Caco-2 (cell line): ENCODE measurements around the gene LPIN1. TPM values are rescaled to one million over a fixed set of nuclear protein-coding genes. Genes with fewer than 3 reads are reported as not detected.

Experiments
- BruUV-seq: library from RNA; stranded (reverse); fragments of 400-500 nt; replicated peaks from 2 replicates; lab custom pipeline; 2021; lab: Mats Ljungman, UMichigan
- CTCF ChIA-PET: fragments of 300-600 bp; sonication (Branson Sonifier 250); formaldehyde crosslinking; loops from one replicate; lab custom pipeline; 2022; ENCODE audit warnings: antibody characterized with exemption; lab: Charles Lee
- POLR2A ChIA-PET: fragments of 300-600 bp; sonication (Branson Sonifier 250); formaldehyde crosslinking; loops from one replicate; lab custom pipeline; 2022; ENCODE audit warnings: antibody characterized with exemption; lab: Charles Lee
- DNase-seq, 2 experiments: peaks; one replicate each; pipeline versions ENCODE4 v3.0.0 to v3.0.0-alpha.2; 2020 to 2022
- H3K27me3 ChIP-seq: replicated peaks from 2 replicates; pipeline ENCODE4 v1.6.0; 2011; ENCODE audit warnings: low read length; ENCODE audit not compliant: control insufficient read depth, insufficient read depth
- H3K36me3 ChIP-seq: 2 replicates; pipeline ENCODE4 v1.5.1; 2011; ENCODE audit warnings: low read length; ENCODE audit not compliant: control insufficient read depth, insufficient read depth
- H3K4me1 ChIP-seq: fragments of 250-450 bp; sonication (Bioruptor Pico); 2 replicates; pipeline ENCODE4 v1.5.1; 2020; ENCODE audit warnings: mild to moderate bottlenecking
- H3K4me3 ChIP-seq: 2 replicates; pipeline ENCODE4 v1.5.1; 2011; ENCODE audit warnings: low read depth, mild to moderate bottlenecking, control low read depth, low read length
- H3K9me3 ChIP-seq: fragments of 250-450 bp; sonication (Bioruptor Pico); 2 replicates; pipeline ENCODE4 v1.5.1; 2020; ENCODE audit warnings: mild to moderate bottlenecking, moderate library complexity
- H3K27ac Mint-ChIP-seq: one replicate; pipeline ENCODE4 v1.8.0; 2022; ENCODE audit warnings: mixed read lengths; ENCODE audit not compliant: unreplicated experiment
- H3K27me3 Mint-ChIP-seq: one replicate; pipeline ENCODE4 v1.8.0; 2022; ENCODE audit warnings: mixed read lengths; ENCODE audit not compliant: insufficient read depth, unreplicated experiment
- H3K36me3 Mint-ChIP-seq: one replicate; pipeline ENCODE4 v1.8.0; 2022; ENCODE audit warnings: mild to moderate bottlenecking, mixed read lengths; ENCODE audit not compliant: insufficient read depth, unreplicated experiment
- H3K4me1 Mint-ChIP-seq: one replicate; pipeline ENCODE4 v1.8.0; 2022; ENCODE audit warnings: low read depth, mixed read lengths; ENCODE audit not compliant: unreplicated experiment
- H3K4me3 Mint-ChIP-seq: one replicate; pipeline ENCODE4 v1.8.0; 2022; ENCODE audit warnings: mild to moderate bottlenecking, moderate library complexity, mixed read lengths; ENCODE audit not compliant: unreplicated experiment
- H3K9me3 Mint-ChIP-seq: one replicate; pipeline ENCODE4 v1.8.0; 2022; ENCODE audit warnings: mixed read lengths; ENCODE audit not compliant: unreplicated experiment
- intact Hi-C: fragments of 100-400 bp; cut with micrococcal nuclease; formaldehyde crosslinking; loops from one replicate; pipeline ENCODE4 v1.10.0; 2022; ENCODE audit not compliant: unreplicated experiment
- total RNA-seq: library from RNA; stranded (reverse); gene quantifications from 2 replicates; pipeline ENCODE4 v1.2.3, GENCODE V29; 2022
- TF ChIP-seq, protein P1 (sequence below), 2 experiments: fragments of 200-600 bp in 1 of 2; IDR thresholded peaks; 1 replicate in 1 of 2; 2 replicates in 1 of 2; pipeline versions ENCODE4 v1.5.1 to v1.8.0; 2011 to 2022; ENCODE audit warnings: antibody characterized with exemption in 1 of 2, control low read depth in 1 of 2, inconsistent platforms in 1 of 2, low read depth in 1 of 2, low read length in 1 of 2, mild to moderate bottlenecking in 1 of 2, moderate library complexity in 1 of 2; ENCODE audit not compliant: insufficient read depth in 1 of 2, severe bottlenecking in 1 of 2, unreplicated experiment in 1 of 2

LPIN1 gene
- total RNA-seq, 1 experiment from 2014 or later = 12.5 TPM

DNA sequence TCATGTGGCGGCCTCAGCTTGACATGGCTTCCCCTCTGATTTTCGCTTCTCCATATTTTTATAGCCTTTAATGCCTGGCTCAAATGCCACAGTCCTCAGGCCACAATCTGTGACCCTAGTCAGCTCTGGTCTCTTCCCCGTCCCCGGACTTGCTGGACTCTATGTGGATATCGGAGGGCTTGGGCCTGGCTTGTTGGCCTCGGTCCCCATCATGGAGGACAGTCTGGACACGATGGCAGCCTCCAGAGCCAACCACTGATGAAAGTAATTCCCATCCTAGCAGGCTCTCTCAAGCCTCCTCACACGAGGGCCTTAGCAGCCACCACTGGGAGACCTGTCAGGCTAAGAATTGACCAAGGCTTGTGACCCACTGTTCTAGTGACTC, 61.6 kb downstream of the LPIN1 start:
- H3K27me3 Mint-ChIP-seq = no peaks in the 10 kb centered on the region
- TF ChIP-seq, protein P1, sequence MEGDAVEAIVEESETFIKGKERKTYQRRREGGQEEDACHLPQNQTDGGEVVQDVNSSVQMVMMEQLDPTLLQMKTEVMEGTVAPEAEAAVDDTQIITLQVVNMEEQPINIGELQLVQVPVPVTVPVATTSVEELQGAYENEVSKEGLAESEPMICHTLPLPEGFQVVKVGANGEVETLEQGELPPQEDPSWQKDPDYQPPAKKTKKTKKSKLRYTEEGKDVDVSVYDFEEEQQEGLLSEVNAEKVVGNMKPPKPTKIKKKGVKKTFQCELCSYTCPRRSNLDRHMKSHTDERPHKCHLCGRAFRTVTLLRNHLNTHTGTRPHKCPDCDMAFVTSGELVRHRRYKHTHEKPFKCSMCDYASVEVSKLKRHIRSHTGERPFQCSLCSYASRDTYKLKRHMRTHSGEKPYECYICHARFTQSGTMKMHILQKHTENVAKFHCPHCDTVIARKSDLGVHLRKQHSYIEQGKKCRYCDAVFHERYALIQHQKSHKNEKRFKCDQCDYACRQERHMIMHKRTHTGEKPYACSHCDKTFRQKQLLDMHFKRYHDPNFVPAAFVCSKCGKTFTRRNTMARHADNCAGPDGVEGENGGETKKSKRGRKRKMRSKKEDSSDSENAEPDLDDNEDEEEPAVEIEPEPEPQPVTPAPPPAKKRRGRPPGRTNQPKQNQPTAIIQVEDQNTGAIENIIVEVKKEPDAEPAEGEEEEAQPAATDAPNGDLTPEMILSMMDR (IDR thresholded peaks at IDR 0.05; ENCODE audit: insufficient read depth in 1 of 2, low read depth in 1 of 2, low read length in 1 of 2, severe bottlenecking in 1 of 2, unreplicated experiment in 1 of 2) = no peak
- no peaks in the 10 kb centered on the region for H3K9me3 ChIP-seq
- BruUV-seq = no TSS peak
- H3K9me3 Mint-ChIP-seq = no peaks in the 10 kb centered on the region
- no peaks in the 10 kb centered on the region for H3K4me1 Mint-ChIP-seq
- POLR2A ChIA-PET = no interaction called here
- DNase-seq = no peak
- peaks cover 20% of the 10 kb centered on the region for H3K36me3 Mint-ChIP-seq
- no peak overlapping the region for H3K27ac Mint-ChIP-seq
- H3K36me3 ChIP-seq = peaks cover 1% of the 10 kb centered on the region
- no peaks in the 10 kb centered on the region for H3K27me3 ChIP-seq
- H3K4me3 ChIP-seq = no peak overlapping the region
- H3K4me1 ChIP-seq = no peaks in the 10 kb centered on the region
- H3K4me3 Mint-ChIP-seq = no peak overlapping the region
- intact Hi-C loops = no loop called here
- CTCF ChIA-PET = no interaction called here

DNA sequence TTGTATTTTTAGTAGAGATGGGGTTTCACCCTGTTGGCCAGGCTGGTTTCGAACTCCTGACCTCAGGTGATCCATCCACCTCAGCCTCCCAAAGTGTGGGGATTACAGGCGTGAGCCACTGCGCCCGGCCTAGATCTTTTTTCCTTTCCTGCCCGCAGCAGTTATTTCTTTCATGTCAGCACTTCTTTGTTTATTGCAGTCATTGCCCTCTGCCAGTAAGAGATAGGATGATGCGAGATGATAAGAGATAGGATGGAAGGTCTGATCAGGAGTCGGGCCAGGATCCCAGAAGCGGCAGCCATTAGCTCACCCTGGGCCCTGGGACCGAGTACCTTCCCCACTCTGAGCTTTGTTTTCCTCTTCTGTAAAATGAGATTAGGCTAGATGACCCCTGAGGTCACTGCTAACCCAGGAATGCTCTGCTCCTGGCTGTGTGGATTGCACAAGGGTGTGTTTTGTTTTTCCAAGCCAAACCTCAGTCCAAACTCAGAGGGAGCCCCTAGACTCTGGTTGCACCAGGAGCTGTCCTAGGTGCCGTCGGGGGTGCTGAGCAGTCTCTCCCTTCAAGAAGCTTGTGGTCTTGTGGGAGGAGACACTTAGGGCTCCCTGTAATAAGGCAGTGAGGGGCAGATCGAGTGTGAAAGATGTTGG, 63.3 kb downstream of the LPIN1 start:
- H3K36me3 Mint-ChIP-seq = peaks cover 20% of the 10 kb centered on the region
- Histone ChIP-seq H3K36me3 (peaks cover 1% of the 10 kb centered on the region), H3K27me3 (no peaks in the 10 kb centered on the region), H3K9me3 (no peaks in the 10 kb centered on the region), H3K4me3 (no peak overlapping the region), H3K4me1 (no peaks in the 10 kb centered on the region)
- intact Hi-C loops = no loop called here
- H3K9me3 Mint-ChIP-seq = no peaks in the 10 kb centered on the region
- no peak overlapping the region for H3K4me3 Mint-ChIP-seq
- no peaks in the 10 kb centered on the region for H3K27me3 Mint-ChIP-seq
- H3K4me1 Mint-ChIP-seq = no peaks in the 10 kb centered on the region
- no peak for DNase-seq
- TF ChIP-seq, protein P1 (IDR thresholded peaks at IDR 0.05; ENCODE audit: insufficient read depth in 1 of 2, low read depth in 1 of 2, low read length in 1 of 2, severe bottlenecking in 1 of 2, unreplicated experiment in 1 of 2) = no peak
- ChIA-PET CTCF (no interaction called here), POLR2A (no interaction called here)
- no peak overlapping the region for H3K27ac Mint-ChIP-seq
- no TSS peak for BruUV-seq

DNA sequence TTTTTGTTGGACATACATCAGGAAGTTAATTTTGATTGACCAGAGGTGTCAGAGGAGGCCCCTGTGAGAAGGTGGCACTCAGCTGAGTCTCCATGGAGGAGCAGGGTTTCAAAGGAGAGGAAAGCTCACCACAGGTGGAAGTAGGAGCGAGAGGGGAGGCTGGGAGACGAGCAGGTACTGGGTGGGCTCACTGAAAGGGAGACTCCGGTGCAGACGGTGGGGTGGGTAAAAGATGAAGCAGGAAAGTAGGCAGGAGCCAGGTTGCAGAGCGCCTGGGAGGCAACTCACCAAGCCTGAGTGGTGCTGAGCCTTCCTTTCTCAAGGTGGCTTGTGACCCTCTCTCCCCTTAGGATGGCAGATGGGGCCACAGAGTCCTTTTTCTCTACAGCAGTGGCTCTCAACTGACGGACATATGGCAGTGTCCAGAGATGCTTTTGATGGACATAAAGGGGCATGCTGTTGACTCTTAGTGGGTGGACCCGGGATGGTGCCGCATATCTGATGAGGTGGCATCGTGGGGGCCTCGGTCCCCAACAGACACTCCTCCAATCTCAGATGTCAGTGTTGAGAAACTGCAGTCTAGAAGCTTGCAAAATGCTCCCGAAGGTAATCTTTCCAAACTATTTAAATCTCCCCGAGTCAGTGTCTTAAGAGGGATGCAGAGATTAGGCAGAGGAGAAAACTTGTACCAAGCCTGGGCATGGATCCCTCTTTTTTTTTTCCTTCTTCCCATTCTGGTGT, 64.0 kb downstream of the LPIN1 start:
- H3K36me3 Mint-ChIP-seq = peaks cover 20% of the 10 kb centered on the region
- DNase-seq = no peak
- CTCF ChIA-PET = no interaction called here

More for the DNA sequence above, 64.0 kb downstream of the LPIN1 start:
- POLR2A ChIA-PET = no interaction called here
- TF ChIP-seq, protein P1 (IDR thresholded peaks at IDR 0.05; ENCODE audit: insufficient read depth in 1 of 2, low read depth in 1 of 2, low read length in 1 of 2, severe bottlenecking in 1 of 2, unreplicated experiment in 1 of 2) = no peak
- Mint-ChIP-seq H3K27me3 (no peaks in the 10 kb centered on the region), H3K27ac (no peak overlapping the region), H3K4me1 (no peaks in the 10 kb centered on the region), H3K4me3 (no peak overlapping the region), H3K9me3 (no peaks in the 10 kb centered on the region)
- peaks cover 1% of the 10 kb centered on the region for H3K36me3 ChIP-seq
- H3K4me3 ChIP-seq = no peak overlapping the region
- no peaks in the 10 kb centered on the region for H3K9me3 ChIP-seq
- H3K27me3 ChIP-seq = no peaks in the 10 kb centered on the region
- H3K4me1 ChIP-seq = no peaks in the 10 kb centered on the region
- intact Hi-C loops = no loop called here
- no TSS peak for BruUV-seq
